Astrocyte of the spinal cord (primary cell): ENCODE results near the gene MAP3K6.

Source experiments
- DNase-seq: peaks from one replicate; pipeline ENCODE4 v3.0.0; 2011; ENCODE audit warnings: low read depth, low spot score
- H3K4me3 ChIP-seq: 2 replicates; pipeline ENCODE4 v1.5.1; 2011; ENCODE audit warnings: low read depth, mild to moderate bottlenecking, low read length, moderate library complexity
- in situ Hi-C: cut with HindIII; loops from 2 replicates; pipeline ENCODE4 v1.10.0; 2017; ENCODE audit warnings: low sequenced_read_pairs
- TF ChIP-seq, protein P1 (sequence below): IDR thresholded peaks from 2 replicates; pipeline ENCODE4 v1.5.1; 2012; ENCODE audit warnings: low read depth, mild to moderate bottlenecking, low read length, inconsistent platforms

MAP3K6 gene

GRCh38 chr1:27356277-27356618 lies 10.5 kb downstream of the MAP3K6 start:
- no peak for DNase-seq
- H3K4me3 ChIP-seq: no peak overlapping the region
- in situ Hi-C loops: no loop called here
- TF ChIP-seq, protein P1, sequence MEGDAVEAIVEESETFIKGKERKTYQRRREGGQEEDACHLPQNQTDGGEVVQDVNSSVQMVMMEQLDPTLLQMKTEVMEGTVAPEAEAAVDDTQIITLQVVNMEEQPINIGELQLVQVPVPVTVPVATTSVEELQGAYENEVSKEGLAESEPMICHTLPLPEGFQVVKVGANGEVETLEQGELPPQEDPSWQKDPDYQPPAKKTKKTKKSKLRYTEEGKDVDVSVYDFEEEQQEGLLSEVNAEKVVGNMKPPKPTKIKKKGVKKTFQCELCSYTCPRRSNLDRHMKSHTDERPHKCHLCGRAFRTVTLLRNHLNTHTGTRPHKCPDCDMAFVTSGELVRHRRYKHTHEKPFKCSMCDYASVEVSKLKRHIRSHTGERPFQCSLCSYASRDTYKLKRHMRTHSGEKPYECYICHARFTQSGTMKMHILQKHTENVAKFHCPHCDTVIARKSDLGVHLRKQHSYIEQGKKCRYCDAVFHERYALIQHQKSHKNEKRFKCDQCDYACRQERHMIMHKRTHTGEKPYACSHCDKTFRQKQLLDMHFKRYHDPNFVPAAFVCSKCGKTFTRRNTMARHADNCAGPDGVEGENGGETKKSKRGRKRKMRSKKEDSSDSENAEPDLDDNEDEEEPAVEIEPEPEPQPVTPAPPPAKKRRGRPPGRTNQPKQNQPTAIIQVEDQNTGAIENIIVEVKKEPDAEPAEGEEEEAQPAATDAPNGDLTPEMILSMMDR: no peak

DNA sequence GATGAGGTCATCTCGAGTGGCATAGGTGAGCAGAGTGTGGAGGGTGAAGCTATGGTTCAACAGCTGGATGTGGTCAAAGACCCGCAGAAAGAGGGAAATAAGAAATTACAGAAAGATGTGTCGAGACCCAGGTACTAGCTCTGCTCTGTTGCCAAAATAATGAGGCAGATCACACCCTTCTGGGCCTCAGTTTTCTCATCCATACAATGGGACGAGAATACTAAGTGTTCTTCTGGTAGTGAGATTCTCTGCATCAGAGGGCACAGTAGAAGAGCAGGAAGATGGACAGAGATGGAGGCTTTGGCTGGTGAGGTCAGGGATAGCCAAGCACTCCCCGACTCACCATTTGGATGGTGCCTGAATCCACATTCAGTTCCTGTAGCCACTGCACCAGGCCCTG lies 11.1 kb downstream of the MAP3K6 start:
- DNase-seq: no peak
- TF ChIP-seq, protein P1: no peak
- in situ Hi-C loops: no loop called here
- H3K4me3 ChIP-seq: no peak overlapping the region

DNA sequence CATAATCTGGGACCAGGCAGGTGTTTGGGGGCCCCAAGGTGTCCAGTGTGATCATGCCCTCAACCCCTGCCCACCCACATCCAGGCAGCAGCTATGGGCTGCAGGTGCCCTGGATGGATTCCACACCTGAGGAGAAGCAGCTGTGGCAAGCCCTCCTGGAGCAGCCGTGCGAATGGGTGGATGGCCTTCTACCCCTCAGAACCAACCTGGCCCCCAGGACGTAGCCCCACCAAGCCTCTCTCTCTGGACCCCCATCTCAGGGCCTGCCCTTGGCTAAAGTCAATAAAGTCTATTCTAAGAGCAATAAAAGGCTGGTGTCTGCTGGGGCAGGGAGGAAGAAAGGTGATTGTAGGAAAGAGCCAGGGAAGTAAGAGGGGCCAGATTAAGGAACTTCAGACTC lies 13.1 kb downstream of the MAP3K6 start:
- TF ChIP-seq, protein P1: no peak
- no peak overlapping the region for H3K4me3 ChIP-seq
- no peak for DNase-seq
- in situ Hi-C loops: no loop called here

DNA sequence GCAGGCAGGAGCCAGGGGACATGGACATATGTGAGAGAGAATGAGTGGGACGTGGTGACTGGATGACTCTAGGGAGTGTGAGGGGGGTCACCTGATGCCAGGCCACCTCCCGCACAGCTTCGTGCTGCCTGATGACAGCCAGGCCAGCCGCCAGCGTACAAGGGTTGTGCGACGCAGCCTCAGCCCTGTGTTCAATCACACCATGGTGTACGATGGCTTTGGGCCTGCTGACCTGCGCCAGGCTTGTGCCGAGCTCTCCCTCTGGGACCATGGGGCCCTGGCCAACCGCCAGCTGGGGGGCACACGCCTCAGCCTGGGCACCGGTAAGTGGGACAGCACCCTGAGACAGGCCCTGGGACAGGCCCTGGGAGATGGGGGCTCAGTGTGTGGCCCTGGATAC lies 13.6 kb downstream of the MAP3K6 start:
- TF ChIP-seq, protein P1: no peak
- no peak for DNase-seq
- in situ Hi-C loops: no loop called here
- no peak overlapping the region for H3K4me3 ChIP-seq

GRCh38 chr1:27351541-27352107 lies 15.1 kb downstream of the MAP3K6 start:
- in situ Hi-C loops: no loop called here
- no peak for DNase-seq
- TF ChIP-seq, protein P1: no peak

GRCh38 chr1:27350663-27351540 lies 15.9 kb downstream of the MAP3K6 start:
- DNase-seq: peak; percentile 11
- no peak overlapping the region for H3K4me3 ChIP-seq
- TF ChIP-seq, protein P1: peak; percentile 13
- in situ Hi-C loops: no loop called here

More at GRCh38 chr1:27351541-27352107, 15.1 kb downstream of the MAP3K6 start:
- H3K4me3 ChIP-seq: no peak overlapping the region
